BJ (cell line): ENCODE measurements around the gene CES1. TPM values are rescaled to one million over a fixed set of nuclear protein-coding genes. Genes with fewer than 3 reads are reported as not detected.
"Not testable (repeated sequence)": the region's sequence is repeated elsewhere in the genome, so short reads cannot be mapped to it uniquely, and the experiment has no call there.

Source experiments
- CTCF ChIA-PET: fragments of 350-600 bp; formaldehyde crosslinking; extraction: SDS; loops from one replicate; lab custom pipeline; 2021; ENCODE audit warnings: antibody characterized with exemption, inconsistent platforms; lab: Yijun Ruan, JAX
- POLR2A ChIA-PET: fragments of 300-600 bp; sonication (Branson Sonifier 250); formaldehyde crosslinking; extraction: SDS; loops from one replicate; lab custom pipeline; 2021; ENCODE audit warnings: antibody characterized with exemption; lab: Charles Lee
- DNase-seq: peaks from one replicate; pipeline ENCODE4 v3.0.0-alpha.2; 2011; ENCODE audit warnings: low read depth
- H3K27me3 ChIP-seq: 2 replicates; pipeline ENCODE4 v1.6.0; 2011; ENCODE audit warnings: low read length; ENCODE audit not compliant: control insufficient read depth, insufficient read depth
- H3K36me3 ChIP-seq: 2 replicates; pipeline ENCODE4 v1.5.1; 2011; ENCODE audit warnings: low read length; ENCODE audit not compliant: control insufficient read depth, insufficient read depth
- H3K4me3 ChIP-seq: 2 replicates; pipeline ENCODE4 v1.5.1; 2011; ENCODE audit warnings: low read depth, mild to moderate bottlenecking, control low read depth, low read length
- polyA plus RNA-seq: library from polyadenylated mRNA; depleted of rRNA; stranded (reverse); fragments of >200 nt; gene quantifications from 2 replicates; pipeline ENCODE4 v1.2.3, GENCODE V29; 2011
- TF ChIP-seq, protein P1 (sequence below): IDR thresholded peaks from 2 replicates; pipeline ENCODE4 v1.5.1; 2011; ENCODE audit warnings: low read depth, mild to moderate bottlenecking, control low read depth, inconsistent platforms, low read length, moderate library complexity; ENCODE audit not compliant: insufficient read depth

The CES1 gene
- polyA plus RNA-seq, 1 experiment: 0.69 TPM

DNA sequence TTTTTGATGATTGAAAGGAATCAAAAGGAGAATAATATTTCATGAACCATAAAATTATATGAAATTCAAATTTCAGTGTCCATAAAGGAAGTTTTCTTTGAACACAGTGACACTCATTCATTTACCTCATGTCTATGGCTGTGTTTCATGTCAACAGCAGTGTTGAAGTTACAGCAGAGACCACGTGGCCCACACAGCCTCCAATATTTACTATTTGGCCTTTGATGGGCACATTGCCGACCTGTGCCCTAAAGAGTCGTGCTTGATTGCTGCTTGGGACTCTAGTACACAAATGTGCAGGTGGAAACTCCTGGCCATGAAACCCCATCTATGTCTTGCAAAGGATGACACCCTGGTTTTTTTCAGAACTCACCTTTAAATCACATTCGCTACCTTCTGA is 57.0 kb downstream of the CES1 start:
- Histone ChIP-seq H3K27me3 (no peaks in the 10 kb centered on the region), H3K36me3 (no peaks in the 10 kb centered on the region), H3K4me3 (no peak overlapping the region)
- DNase-seq: no peak
- TF ChIP-seq, protein P1, sequence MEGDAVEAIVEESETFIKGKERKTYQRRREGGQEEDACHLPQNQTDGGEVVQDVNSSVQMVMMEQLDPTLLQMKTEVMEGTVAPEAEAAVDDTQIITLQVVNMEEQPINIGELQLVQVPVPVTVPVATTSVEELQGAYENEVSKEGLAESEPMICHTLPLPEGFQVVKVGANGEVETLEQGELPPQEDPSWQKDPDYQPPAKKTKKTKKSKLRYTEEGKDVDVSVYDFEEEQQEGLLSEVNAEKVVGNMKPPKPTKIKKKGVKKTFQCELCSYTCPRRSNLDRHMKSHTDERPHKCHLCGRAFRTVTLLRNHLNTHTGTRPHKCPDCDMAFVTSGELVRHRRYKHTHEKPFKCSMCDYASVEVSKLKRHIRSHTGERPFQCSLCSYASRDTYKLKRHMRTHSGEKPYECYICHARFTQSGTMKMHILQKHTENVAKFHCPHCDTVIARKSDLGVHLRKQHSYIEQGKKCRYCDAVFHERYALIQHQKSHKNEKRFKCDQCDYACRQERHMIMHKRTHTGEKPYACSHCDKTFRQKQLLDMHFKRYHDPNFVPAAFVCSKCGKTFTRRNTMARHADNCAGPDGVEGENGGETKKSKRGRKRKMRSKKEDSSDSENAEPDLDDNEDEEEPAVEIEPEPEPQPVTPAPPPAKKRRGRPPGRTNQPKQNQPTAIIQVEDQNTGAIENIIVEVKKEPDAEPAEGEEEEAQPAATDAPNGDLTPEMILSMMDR: no peak
- ChIA-PET POLR2A (no interaction called here), CTCF (no interaction called here)

DNA sequence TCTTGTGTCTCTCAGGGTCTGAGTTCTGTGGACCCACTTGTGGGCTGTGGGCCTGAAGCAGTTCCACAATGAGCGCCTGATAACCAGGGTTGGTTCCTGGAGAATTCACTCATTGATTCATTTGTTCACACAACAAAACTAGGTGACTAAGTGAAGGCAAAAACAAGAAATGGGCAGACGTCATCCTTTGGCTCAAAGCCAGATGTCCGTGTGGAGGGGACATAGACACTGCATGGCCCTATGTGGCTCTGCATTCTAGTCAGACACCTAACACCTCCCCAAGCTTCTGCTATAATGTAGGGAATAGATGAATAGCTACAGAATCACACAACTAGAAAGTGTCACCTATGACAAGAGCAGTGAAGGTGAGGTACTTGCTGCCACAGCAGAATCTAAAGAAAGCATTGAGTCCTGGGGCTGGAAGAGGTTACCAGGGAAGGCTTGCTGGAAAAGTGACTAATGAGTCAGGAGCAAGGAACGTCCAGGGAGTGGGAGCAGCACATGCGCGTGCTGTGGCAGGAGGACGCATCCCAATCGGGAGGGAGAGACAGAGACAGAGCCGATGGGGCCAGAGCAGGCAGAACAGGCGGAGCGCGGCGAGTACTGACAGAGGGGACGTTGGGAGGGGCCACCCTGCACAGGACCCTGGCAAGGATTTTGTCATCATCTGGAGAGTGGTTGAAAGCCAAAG is 58.9 kb downstream of the CES1 start:
- ChIA-PET POLR2A (no interaction called here), CTCF (no interaction called here)
- Histone ChIP-seq H3K27me3 (no peaks in the 10 kb centered on the region), H3K4me3 (no peak overlapping the region), H3K36me3 (no peaks in the 10 kb centered on the region)
- TF ChIP-seq, protein P1: no peak
- no peak for DNase-seq

DNA sequence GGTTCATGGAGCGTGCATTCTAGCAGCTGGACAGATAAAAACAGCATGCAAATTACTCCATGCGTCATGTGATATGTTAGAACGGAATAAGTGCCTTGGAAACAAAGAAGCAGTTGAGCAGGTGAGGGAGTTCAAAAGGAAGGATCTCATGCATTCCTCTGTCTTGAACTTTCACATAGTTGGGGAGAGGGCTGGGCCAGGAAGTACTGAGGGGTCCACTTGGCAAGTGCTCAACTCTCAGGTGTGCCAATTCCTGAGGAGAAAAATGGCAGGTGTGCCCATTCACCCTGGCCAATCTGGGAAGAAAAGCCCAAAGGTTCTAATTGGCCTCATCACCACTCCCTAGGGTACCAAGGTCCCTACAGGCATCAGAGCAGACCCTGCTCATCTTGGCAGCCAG is 67.7 kb downstream of the CES1 start:
- H3K27me3 ChIP-seq: peaks cover 5% of the 10 kb centered on the region; the same call in 1 of the 2 replicates
- TF ChIP-seq, protein P1: no peak
- H3K4me3 ChIP-seq: no peak overlapping the region
- no peaks in the 10 kb centered on the region for H3K36me3 ChIP-seq
- no peak for DNase-seq
- POLR2A ChIA-PET: no interaction called here
- CTCF ChIA-PET: no interaction called here

DNA sequence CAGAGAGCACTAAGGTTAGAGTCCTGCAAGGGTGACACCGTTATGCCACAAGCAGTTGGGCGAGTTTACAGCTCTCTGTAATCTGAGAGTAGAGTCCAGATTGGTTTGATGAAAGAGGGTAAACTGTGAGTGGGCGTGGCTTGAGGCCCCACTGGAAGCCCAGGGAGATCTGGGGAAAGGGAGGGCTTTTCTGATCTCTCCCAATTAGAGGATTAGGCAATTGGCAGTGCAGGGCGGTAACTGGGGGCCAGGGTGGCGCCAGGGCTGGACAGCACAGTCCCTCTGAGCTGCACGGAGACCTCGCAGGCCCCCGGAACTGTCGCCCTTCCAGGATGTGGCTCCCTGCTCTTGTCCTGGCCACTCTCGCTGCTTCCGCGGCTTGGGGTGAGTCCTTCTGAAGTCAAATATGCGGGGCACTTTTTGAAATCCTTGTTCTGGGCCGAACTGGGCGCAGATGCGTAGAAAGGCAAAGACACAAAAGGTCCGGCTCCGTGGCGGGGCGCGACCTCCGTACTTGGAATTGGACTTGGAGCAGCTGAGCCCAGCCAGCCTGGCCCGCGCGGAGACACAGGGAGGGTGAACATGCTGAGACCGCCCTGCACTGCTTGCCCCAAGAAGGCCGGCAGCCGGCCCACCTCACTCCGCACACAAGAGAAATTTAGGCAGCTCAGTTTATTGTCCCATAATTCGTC is 72.4 kb downstream of the CES1 start:
- ChIA-PET CTCF (interaction anchor here (0.8 kb wide), 1 partner anchor 98 kb away, joined by 3 read pairs; no protein-coding TSS in a partner anchor), POLR2A (no interaction called here)
- TF ChIP-seq, protein P1: no peak
- Histone ChIP-seq H3K4me3 (peak overlapping the region; percentile 17), H3K27me3 (peaks cover 5% of the 10 kb centered on the region; the same call in 1 of the 2 replicates), H3K36me3 (no peaks in the 10 kb centered on the region)
- no peak for DNase-seq

DNA sequence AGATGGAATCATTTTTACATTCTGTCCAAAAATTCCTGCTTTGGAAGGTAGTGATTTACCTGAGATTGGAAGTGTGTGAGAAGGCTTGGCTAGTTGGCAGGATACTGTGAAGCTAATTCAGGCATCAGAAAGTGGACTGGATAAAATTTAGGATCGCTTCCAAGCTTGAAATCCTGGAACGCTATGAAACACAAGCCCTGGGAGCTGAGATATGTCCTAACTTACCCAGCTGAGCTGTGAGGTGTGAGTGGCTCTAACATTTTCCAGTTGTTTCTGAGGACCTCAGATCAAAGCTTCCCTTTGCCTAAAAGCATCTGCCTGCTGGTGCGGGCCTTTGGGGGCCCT is 73.0 kb downstream of the CES1 start:
- DNase-seq, POLR2A ChIA-PET, H3K27me3 ChIP-seq, H3K36me3 ChIP-seq, H3K4me3 ChIP-seq: not testable (repeated sequence)
- CTCF ChIA-PET: interaction anchor here (0.8 kb wide), 1 partner anchor 99 kb away, joined by 3 read pairs; no protein-coding TSS in a partner anchor

DNA sequence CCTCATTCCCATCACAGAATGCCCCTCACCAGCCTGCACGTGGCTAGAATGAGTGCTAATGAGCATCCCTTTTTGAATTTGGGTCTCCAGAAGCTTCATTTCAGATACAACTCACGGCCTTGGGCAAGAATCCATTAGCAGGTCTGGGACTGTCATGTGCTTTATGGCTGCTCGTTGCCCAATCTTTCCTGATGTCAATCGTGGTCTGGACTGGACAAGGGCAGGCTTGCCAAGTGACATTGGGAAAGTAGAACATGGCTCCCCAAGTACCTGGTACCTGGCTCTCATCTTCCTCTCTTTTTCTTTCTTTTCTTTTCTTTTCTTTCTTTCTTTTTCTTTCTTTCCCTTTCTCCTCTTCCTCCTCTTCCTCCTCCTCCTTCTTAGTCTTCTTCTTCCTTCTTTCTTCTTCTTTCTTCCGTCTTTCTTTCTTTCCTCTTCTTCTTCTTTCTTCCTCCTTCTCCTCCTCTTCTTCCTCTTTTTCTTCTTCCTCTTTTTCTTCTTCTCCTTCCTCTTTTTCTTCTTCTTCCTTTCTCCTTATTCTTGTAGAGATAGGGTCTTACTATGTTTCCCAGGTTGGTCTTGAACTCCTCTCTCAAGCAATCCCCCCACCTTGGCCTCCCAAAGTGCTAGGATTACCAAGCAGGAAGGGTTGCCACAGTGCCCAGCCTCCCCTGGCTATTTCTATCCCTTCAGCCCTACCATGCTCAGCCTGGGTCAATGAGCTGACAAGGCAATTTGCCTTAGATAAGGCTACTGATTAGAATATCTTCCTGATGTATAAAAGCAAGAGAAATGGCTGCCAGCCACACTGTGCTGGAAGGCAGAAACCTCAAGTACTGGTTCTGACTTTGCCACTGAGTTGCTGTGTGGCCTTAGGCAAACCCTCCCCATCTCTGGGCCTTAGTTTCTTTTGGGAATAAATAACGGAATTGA is 75.0 kb downstream of the CES1 start:
- H3K36me3 ChIP-seq, H3K4me3 ChIP-seq, DNase-seq, H3K27me3 ChIP-seq, CTCF ChIA-PET, POLR2A ChIA-PET: not testable (repeated sequence)
